ENCODE data around the gene SDCBP2. TPM values are rescaled to one million over a fixed set of nuclear protein-coding genes. Genes with fewer than 3 reads are reported as not detected.
A peak's percentile ranks its signal among the peaks of the same experiment; 100 is the strongest.

SDCBP2 gene
- total and polyA plus RNA-seq, 2 of the 4 experiments (the other 2 are of a cell fraction): 0.54 to 1.3 TPM

GRCh38 chr20:1373036-1373435 is 44.1 kb upstream of the SDCBP2 start:
- intact Hi-C loops (cut with micrococcal nuclease): loop anchor here (5.0 kb wide), 1 partner anchor 64 kb away; no protein-coding TSS in a partner anchor
- peaks cover 41 to 95% of the 10 kb centered on the region in 2 experiments for H3K79me1 ChIP-seq (ENCODE audit: low read depth in 1 of 2, low read length in 2 of 2)
- H4K8ac ChIP-seq (ENCODE audit: low read depth in 2 of 2, low read length in 2 of 2): no peak overlapping the region
- H4K5ac ChIP-seq (ENCODE audit: low read depth, low read length): no peak overlapping the region
- peaks cover 36% of the 10 kb centered on the region for H3K4me1 ChIP-seq (ENCODE audit: control insufficient read depth, insufficient read depth, low read length)
- no peak overlapping the region for H3K14ac ChIP-seq (replicated peaks; ENCODE audit: low read depth, low read length)
- H2BK120ac ChIP-seq (ENCODE audit: low read depth, low read length): no peak overlapping the region
- H2AFZ ChIP-seq (replicated peaks; ENCODE audit: low read length, poor library complexity): no peak overlapping the region
- no peaks in the 10 kb centered on the region for H3K9me3 ChIP-seq (ENCODE audit: control insufficient read depth, insufficient read depth, low read length)
- no peak overlapping the region for H2BK5ac ChIP-seq (ENCODE audit: low read depth, low read length, poor library complexity, severe bottlenecking)
- BruUV-seq (replicated peaks): no TSS peak
- no peak overlapping the region for H3K4me2 ChIP-seq (ENCODE audit: low read depth, low read length)
- no peak overlapping the region for H2BK20ac ChIP-seq (ENCODE audit: low read depth, low read length)
- H4K20me1 ChIP-seq (ENCODE audit: insufficient read depth, low read length): peaks cover 76% of the 10 kb centered on the region
- dilution Hi-C loops (cut with HindIII; ENCODE audit: low sequenced_read_pairs, unreplicated experiment): no loop called here
- ATAC-seq (ENCODE audit: low read depth) (no peak), DNase-seq (no peak)
- H3K36me3 ChIP-seq (ENCODE audit: control insufficient read depth, insufficient read depth, low read length): peaks cover 19% of the 10 kb centered on the region
- H4K91ac ChIP-seq (ENCODE audit: insufficient read depth, low read depth, low read length): no peak overlapping the region
- no peak overlapping the region for H3K23ac ChIP-seq (ENCODE audit: low read depth, low read length)
- peak; percentile 61 for TF ChIP-seq MAFK (IDR thresholded peaks at IDR 0.05; ENCODE audit: low read depth, low read length)
- no peak for TF ChIP-seq MXI1 (IDR thresholded peaks at IDR 0.05; ENCODE audit: borderline replicate concordance, low read depth, low read length)
- no peak overlapping the region for H3K27ac ChIP-seq (ENCODE audit: insufficient read depth, low read length)
- H3K9me1 ChIP-seq (ENCODE audit: insufficient read depth, low read length): peaks cover 57% of the 10 kb centered on the region
- H3K4ac ChIP-seq (ENCODE audit: low read depth, low read length): no peak overlapping the region
- WGBS, 2 experiments (ENCODE audit: extremely low coverage in 2 of 2, insufficient read length in 1 of 2): no CpG with 5 or more reads among the region's 3 CpGs
- no peaks in the 10 kb centered on the region for H3K27me3 ChIP-seq (ENCODE audit: control insufficient read depth, insufficient read depth, low read length)
- no peak overlapping the region for H2AK9ac ChIP-seq (replicated peaks; ENCODE audit: low read depth, low read length, poor library complexity)
- H3K4me3 ChIP-seq (ENCODE audit: insufficient read depth, low read depth, low read length): no peak overlapping the region
- no peak overlapping the region for H2BK15ac ChIP-seq (ENCODE audit: low read depth, low read length)
- H3K56ac ChIP-seq (ENCODE audit: extremely low read depth, insufficient read depth, low read length): no peak overlapping the region
- POLR2A ChIA-PET (ENCODE audit: unreplicated experiment): no interaction called here
- in situ Hi-C loops (cut with MboI; ENCODE audit: low sequenced_read_pairs): no loop called here
- H2AK5ac ChIP-seq (ENCODE audit: low read depth, low read length): no peak overlapping the region
- CTCF ChIA-PET: no interaction called here
- no peak overlapping the region for H3K9ac ChIP-seq (ENCODE audit: low read depth, low read length)
- H3K18ac ChIP-seq (ENCODE audit: low read depth, low read length): no peak overlapping the region

Data from IMR-90 (cell line).